NCI-H510A treated with DMSO at 0.1 percent for 48 hours (cell line): ENCODE data around the gene PCK1.

Experiments used
- DNase-seq: peaks from one replicate; lab custom pipeline; 2025; lab: John Stamatoyannopoulos, UW

The PCK1 gene

DNA sequence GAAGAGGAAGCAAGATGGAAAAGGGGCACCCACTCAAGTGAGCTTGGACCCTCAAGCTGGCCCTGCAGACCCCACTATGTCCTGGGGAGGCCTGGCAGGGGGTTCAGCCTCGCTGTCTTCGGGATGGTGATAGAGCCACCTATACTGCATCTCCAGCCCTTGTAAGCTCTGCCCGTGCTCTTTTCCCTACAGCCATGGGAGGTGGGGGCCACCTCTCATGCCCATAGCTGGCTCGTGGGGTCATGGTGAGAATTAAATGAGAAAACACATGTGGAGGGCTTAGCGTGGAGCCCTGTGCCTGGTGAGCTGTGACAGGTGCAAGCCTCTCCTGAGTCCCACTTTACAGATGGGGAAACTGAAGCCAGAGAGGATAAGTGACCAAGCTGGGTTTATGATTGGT, 27.7 kb downstream of the PCK1 start:
- no peak for DNase-seq

DNA sequence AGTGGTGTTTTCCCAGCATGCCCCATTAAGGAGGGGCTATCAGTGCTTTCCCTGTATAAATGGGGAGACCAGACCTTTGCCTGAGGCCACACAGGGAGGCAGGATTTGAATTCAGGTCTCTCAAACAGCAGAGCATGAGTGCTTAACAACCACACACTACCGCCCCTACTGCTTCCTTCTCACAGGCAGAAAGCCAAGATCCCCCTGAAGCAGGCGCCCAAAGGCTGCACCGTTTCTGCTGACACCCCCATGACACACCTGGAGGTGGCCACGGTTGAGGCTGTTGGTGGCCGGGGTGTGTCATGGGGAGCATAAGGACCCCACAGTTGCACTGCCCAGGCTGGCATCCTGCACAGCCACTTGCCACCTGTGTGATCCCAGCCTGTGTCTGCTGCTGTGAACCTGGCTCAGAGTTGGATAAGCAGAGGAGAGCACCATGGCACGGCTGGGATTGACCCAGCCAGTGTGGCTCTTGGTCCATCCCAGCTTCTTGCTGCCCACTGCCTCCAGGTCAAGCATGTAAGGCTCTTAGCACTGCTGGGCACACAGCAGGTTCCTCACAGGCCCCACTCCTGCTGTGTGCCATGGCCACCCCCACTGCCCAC, 28.3 kb downstream of the PCK1 start:
- DNase-seq: no peak

DNA sequence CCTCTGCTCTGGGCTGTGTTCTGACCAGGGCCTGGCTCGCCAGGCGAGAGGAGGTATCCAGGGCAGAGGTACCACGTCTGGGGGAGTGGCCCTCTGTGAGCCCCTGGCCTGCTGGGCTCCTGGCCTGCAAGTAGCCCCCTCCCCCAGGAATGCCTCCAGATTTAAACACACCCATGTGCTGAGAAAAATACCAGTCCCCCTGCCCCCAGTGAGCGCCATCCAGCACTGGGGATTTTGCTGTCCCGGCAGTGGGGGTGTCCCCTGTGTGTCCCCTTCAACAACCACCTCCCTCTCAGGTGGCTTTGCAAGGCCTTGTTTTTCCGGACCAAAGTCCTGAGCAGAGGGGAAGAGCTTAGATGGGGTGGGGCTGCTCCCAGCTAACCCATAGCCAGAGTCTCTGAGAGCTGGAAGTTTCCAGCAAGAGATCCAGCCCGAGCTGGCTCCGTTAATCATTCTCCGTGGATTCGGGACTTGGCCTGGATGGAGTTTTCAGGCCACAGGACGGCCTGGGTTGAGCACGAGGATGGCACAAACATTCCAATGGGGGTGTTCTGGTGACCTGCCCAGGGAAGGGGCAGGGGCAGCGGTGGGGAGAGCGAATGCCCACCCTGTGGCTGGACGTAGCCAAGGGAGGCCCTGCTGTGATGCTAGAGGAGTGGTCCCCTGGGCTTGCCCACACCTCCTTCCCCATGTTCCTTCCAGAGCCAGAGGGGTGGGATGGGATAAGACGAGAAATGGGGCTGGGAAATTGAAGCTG, 29.0 kb downstream of the PCK1 start:
- no peak for DNase-seq

DNA sequence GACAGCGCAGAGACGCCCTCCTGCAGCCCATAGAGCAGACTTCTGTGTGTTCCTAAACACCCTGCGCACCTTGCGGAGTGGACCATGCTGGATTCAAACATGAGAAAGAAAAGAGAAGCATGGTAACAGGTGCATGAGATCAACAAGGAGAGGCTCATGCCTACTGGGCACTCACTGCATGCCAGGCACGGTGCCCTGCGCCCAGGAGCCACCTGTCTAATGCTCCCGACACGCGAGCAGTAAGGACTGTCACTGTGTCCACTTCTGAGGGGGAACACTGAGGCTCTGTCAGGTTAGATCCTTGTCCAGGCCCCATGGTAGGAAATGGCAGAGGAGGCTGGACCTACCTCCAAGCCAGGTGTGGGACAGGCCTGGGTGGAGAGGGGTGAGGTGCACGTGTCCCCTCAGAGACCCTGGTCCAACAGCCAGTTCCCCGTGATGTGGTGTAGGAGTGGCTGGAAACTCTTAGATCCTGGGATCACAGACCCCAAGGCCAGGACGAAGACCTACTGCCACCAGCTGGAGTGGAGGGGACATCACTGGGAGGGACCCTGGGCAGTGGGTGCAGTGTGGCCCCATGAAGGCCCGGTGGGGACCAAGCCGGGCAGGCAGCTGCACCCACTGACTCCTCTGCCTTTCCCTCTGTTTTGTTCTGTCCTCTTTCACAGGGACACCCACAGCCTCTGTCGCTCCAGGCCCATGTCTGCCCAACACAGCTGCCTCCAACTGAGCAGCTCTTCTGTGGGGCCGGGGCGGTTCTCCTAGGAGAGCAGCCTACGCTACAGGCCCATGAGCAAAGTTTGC, 29.8 kb downstream of the PCK1 start:
- no peak for DNase-seq

DNA sequence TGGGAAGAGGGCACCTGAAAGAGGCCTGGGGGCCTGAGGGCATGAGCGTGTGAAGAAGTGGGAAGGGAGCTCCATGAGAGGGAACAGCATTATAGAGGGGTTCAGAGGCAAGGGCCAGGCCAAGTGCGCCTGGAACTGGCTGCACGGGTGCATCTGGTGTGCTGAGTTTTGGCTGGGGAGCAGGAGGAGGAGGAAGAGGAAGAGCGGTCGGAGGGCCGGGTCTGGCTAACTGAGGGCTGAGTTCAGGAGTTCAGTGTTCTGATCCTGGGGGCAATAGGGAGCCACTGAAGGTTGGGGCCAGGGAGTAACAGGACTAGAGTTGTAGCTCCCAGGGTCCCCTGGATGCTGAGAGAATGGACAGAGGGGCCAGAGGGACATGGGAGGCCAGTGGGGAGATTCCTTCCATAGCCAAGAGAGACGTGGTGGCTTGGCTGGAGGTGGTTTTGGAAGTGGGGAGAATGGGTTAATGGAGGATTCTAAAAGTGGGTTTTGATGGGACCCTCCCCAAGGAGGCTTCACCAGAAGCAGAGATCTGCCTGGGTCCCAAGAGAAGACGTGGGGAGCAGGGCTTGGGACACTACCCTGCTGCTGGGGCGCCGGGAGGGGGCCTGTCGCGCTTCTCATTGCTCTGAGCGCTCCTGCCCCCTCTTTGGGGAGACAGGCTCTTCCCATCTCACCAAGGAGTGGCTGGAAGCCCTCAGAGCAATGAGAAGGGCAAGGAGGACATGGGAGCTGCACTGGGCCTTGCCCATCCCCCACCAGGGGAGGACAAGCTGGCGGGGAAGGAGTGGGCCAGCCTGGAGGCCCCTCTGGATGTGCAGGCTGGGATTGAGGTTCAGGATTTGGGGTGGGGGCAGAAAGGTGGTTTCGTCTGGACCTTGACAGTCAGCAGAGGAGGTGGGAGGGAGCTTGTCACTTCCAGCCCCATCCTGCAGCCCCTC, 30.6 kb downstream of the PCK1 start:
- no peak for DNase-seq

DNA sequence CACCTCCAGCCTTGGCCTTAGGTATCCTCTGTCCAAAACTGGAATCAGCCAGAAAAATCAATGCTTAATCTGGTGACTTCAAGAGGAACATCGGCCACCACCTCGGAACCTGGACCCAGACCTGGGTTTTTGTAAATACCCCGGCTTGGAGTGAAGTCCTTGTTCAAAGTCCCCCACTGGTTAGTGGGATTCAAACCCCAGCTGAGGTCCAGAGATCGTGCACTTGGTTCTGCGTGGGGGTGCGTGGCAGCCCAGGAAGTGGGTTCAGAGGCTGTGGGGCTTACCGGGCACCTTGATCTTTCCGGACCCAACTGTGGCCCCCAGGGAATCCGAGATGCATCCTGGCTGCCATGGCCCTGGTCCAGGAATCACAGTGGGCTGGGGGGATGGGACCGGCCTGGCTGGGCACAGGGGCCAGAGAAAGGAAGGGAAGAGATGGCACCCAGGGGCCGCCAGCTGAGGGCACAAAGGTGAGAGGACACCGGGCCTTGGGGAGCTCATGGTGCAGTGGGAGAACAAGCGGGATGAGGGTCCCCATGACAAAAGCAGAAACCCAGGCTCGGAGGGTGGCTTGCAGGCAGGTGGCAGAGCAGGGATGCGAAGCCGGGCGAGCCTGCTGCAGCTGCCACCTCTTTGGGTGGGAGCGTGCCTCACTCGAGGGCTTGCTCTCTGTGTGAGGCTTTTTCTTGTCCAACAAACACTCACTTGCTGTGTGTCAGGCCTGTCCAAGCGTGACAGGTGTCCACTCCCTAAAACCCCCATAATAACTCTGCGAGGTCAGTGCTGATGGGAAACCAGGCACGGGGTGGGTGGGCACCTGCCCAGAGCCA, 31.6 kb downstream of the PCK1 start:
- no peak for DNase-seq

DNA sequence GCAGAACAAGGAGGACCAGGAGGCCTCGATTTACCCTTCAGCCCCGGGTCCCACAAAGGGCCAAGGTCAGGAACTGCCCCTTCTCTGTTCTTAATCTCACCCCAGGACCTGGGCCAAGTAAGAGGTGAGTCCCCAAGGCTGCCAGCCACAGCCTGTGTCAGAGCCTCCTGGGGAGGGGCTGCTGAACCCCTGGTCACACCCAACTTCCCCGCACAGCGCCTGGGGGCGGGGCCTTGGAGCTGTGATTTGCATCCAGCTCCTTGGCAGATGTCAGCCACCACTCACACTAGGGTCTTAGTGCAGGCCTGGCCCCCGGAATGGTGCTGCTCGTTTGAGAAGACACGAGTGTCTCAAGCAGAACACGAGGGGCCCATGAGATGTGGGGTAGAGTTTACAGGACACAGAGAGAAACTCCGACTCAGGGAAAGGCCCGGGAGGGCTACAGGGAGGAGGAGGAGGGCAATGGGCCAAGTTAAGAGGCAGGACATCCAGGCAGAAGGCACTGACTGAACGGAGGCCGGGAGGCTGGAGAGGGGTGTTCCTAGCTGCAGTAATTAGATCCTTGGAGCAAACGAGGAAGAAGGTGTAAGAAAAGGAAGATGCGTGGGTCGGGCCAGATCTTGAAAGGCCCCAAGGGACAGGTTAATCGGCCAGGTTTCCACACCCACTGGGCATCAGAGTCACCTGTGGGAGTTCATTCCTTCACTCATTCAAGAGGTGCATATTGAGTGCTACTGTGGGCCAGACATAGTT, 32.4 kb downstream of the PCK1 start:
- DNase-seq: no peak

DNA sequence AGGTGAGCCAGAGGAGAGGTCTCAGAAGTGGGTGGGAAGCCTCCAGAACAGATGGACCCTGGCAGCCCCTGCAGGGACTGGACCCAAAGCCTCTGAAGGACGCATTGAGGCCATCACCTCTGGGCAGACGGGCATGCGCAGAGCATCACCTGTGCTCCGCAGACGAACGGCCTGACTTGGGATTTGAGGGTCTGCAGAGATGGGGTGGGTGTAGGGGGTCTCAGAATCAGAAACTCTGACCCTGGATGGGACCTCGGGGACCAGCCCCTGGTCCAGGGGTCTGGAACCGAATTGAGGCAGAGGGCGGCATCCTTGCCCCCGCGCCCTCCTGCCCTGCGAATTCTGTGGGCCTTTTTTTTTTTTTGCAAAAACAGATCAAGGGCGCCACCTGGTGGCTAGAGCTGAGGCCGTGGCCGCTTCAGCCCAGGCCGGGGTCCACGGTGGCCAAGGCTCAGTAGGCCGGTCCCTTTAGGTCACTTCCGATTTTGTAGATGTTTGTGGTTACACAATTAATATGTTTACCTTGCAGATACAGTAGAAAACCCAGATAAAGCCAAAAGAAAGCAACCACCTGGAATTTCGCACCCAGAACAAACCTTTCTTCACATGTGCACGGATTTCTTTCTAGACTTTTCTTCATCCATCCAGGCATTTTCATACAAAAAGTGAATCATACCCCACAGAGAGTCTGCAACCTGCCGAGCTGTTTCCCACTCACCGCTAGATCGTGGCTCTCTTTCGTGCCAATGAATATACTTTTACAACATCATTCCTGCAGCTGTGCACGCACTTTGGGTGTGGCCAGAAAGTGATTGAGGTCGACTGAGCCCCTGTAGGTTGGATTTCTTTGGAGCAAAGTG, 33.4 kb downstream of the PCK1 start:
- DNase-seq: peak; percentile 24

DNA sequence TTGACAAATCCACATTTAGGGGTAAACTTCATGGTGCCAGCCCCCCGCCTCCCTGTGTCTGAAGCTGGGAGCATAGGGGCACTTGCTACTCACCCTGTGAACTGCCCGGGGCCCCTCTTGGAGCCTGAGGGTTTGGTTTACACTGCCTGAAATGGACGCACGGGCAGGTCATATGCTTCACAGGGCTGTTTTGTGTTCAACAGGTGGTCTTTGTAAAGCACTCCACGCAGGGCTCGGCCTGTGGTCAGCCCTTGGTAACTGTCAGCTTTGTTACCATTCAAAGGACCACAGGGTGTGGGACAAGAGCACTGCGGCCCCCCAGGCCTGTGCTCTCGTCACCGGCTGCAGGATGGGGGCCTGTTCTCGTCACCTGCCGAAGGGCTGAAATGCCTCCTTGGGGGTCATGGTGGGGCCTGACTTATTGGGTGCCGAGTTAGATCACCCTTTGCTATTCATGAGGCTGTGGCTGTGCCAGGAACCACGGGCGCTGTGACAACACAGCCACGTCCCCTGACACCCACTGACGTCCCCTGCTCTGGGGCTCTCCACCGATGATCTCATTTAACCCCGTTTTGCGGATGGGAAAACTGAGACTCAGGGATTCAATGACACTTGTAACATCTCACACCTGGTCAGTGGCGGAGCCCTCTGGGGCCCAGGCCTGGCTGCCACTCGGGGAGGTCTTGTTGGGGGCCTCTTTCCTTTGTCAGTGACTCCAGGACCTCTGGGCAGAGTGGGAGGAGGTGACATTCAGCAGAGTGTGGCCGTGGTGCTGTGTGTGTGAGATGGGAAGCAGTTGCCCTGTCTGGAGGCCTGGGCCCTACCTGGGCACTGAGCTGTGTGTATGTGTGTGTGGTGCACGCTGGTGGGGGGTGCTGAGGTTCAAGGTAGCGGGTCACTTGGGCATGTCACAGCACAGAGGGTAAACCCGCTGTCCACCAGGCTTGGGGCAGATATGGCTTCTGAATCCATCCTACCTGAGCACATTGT, 34.4 kb downstream of the PCK1 start:
- DNase-seq: no peak

DNA sequence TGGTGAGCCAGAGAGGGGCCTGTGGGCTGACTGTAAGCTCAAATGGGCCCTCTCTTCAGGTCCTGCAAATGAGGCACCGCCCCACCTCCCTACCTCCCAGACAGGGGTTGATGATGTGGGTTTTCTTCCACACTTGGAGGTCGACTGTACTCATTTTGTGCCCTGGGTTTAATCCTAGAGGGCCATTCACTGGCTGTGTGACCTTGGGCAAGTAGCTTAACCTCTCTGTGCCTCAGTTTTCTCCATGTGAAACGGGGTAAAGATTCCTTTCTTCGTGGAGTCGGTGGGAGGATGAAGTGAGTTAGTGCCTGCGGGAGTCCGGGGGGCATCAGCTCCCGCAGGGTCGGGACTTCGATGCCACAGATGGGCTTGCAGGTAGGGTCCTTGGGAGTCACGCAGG, 35.4 kb downstream of the PCK1 start:
- DNase-seq: no peak

DNA sequence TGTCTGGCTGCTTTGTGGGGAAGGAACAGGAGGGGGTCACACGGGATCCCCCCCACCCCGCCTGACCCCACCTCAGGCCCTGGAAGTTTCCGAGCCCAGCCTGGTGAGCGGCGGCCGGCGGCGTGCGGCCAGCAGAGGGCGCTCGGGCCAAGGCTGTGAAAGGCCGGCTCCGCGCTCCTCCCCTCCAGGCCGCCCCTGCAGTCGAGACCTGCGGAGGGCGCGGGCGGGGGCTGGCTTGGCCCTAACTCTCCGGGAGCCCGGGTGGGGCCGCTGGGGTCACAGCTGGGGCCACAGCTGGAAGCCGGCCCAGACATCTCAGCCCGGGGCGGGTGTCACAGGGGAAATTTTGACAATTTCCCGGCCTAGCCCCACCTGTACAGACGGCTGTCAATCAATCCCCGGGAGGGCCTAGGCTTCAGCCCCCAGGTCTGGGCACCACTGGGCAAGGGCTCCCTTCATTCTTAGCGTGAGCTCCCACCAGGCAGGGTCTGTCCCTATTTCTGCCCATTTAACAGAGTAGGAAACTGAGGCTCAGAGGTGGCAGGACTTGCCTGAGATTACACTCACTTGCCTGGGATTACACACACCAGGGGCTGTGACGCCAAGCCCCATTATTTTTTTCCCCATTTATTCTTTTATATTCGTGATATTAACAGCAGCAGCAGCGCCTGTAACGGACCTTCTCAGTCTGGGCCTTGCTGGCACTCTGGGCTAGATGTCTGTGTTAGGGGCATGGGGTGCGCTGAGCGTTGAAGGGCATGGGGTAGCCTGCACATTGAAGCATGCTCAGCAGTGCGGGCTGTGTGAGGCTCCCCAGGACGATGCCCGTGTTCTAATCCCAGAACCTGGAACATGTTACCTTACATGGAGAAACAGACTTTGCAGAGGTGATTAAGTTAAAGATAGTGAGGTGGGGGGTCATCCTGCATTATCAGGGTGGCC, 36.4 kb downstream of the PCK1 start:
- peak; percentile 3 for DNase-seq

DNA sequence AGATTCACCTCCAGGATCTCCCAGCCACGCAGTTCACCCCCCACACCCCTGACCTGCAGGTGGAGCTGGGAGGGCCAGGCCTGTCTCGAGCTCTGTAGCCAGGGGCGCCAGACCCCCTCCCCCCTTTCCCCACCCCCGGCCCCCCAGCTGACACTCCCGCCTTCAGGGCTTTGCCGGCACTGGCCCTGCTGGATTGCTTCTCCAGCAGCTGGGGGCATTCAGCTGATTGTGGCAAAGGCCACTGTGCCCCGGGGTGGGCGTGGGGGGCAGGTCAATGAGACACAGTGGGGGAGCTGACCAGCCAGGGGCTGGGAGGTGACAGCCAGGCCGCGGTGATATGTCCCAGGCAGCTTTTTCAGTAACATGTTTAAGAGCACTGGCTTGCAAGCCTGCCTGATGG, 37.1 kb downstream of the PCK1 start:
- DNase-seq: no peak

DNA sequence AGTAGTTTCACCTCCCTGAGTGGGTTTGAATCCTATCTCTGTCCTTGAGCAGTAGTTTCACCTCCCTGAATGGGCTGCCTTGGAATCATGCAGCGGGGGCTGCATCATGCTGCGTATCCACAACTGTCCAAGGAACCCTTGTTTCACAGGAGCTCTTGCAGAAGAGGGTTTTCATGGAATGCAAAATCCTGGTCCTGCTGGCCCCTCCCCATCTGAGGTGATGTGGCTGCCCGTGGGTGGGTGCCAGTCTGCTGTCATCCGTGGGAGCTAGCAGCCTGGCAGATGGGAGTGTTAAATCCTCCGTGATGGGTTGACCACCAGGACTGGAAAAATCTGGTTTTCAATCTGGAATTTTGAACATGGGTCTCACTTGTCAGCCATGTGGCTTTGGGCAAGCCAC, 37.6 kb downstream of the PCK1 start:
- DNase-seq: no peak

DNA sequence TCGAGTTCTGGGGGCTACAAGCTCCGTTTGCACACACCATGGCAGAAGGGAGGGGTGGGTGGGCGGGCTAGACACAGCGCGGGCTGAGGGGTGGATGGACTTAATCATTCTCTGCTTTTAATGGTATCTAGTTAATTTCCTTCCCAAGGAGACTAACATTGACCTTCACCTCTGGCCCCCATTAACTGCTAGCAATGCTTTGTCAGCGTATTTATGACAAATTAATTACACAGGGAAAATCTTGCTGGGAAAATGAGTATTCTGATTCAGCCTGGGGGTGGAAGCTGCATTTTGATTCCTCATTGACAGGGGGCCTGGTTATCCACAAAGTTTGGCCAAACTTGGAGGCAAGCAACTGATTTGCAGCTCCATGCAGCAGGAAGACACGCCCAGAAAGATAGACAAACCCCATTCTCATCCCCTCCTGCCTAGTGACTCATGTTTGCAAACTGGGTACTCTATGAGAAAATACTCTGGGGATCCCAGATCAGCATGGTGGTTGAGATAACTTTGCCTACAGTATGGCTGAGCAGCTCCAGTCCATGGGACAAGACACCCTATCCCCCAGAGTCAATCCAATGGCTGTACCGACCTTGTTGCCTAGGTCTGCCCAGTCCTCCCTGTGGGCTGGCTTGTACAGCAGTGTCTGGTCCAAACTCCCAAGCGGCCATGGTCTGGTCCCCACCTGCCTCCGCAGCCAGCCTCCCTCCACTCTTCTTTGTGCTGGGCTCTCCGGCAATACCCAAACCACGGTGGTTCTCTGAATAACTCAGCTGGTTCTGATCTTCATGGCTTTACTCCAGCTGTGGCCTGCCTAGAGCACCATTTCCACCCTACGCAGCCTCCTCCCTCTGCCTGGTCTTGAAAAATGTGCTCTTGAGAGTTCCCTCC, 39.7 kb downstream of the PCK1 start:
- DNase-seq: no peak

DNA sequence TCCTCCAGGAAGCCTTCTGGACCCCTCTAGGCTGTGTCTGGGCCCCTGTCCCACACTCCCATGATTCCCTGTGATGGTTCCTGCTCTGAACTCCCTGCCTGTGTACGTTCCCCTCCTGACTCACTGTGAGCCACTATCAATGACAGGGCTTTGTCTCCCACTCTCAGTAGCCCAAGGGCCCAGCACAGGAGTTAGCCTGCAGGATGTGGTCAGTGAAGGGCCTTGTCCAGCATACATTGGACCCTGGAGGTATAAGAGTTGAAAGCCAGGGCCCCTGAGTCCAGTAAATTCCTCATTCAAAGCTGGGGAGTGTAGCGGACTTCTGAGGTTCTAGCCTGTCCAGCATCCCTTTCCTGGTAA, 40.3 kb downstream of the PCK1 start:
- no peak for DNase-seq

DNA sequence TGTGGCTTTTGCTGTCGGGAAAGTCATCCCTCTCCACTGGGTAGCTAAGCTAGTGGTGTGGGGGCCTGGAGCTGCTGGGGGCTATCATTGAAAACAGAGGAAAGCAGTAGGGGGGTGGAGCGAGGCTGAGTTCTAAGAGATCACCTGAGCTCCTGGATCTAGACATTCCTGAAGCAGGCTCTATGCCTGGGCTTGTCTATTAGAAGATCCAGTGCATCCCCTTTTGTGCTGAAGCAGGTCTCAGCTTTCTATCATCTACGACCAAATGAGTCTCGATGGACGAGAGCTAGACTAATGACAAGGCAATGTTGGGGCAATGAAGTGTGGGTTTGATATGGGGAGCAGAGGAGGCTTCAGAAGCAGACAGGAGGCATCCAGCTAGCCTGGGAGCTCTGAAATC, 40.8 kb downstream of the PCK1 start:
- no peak for DNase-seq
